ENCODE results near the gene NELFB.

The NELFB gene

DNA sequence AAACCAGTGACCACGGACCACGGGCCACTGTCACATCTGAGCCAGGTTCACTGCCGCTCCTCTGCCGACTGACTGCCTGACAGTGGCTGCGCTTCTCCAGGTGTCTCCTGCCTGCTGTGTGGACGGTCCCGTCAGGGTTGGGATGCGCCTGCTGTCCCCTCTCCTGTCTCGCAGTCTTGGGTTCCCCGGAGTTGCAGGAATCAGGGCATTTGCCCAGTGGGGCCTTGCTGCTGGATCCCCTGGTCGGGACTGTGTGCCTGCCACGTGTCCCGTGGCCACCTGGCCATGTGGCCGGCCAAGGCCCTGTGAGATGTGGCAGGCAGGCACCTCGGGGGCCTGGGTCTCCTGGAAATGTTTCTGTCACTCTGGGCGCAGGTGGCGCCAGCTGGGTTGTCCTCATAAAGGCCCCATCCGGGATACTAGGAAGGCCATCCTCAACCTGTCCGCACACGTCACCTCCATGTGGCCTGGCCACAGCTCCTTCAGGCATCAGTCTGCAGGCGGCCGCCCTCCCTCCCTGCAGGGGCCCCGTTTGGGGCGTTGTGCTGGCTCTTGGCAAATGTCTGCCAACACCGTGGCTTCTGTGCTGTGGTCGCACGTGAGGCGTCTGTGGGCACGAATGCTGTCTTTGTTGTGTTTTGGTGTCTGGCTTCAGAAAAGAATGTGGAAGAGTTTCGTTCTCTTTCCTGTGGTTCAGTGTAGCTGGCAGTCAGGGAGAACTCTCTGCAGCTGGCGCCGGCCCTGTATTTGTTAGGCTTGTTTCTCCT is 16.0 kb downstream of the NELFB start:
- no peak for DNase-seq

GRCh38 chr9:137271696-137272076 is 16.6 kb downstream of the NELFB start:
- no peak for DNase-seq

GRCh38 chr9:137272241-137273094 is 17.3 kb downstream of the NELFB start:
- DNase-seq = no peak

GRCh38 chr9:137273095-137273490 is 18.0 kb downstream of the NELFB start:
- no peak for DNase-seq

GRCh38 chr9:137273611-137274320 is 18.6 kb downstream of the NELFB start:
- DNase-seq = no peak

- DNase-seq = no peak
Observed at GRCh38 chr9:137275203-137275587, 20.1 kb downstream of the NELFB start.

DNA sequence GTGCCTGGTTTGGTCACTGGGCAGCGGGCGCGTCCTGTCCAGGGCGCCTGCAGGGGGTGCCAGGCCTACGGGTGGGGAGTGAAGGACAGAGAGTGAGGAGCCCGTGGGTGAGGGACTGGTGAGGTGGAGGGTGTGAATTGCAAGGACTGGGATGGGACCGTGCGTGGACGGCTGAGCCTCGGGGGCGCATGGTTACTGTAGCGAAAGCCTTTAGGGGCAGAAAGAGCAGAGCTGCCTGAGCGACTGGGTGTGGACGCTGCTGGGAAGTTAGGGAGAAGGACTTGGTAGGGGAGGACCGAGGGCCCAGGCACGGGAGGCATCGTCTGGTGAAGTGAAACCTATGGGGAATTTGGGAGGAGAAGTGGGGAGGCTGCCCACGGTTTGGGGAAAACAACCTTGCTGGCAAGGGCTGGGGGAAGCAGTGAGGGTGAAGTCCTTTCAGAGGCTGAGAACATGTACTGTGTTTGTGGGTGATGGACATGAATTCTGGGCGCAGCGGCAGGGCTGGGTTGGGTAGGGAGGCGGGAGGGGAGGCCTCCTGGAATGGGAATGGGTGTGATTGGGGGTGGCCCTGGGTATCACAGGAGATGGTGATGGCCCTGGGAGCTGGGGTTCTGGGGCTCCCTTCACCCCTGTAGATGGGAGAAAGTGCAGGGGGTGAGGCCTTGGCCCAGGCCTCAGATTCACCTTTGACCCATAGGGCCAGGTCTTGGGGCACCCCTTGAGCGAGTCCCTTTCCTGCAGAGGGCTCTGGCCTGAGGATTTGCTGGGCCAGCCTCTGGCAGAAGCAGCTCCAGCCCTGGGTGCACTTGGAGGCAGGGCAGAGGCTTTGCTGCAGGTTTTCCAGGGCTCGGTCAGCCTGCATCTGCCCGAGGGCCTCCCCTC is 20.7 kb downstream of the NELFB start:
- no peak for DNase-seq

GRCh38 chr9:137276473-137277328 is 21.6 kb downstream of the NELFB start:
- DNase-seq = peak; percentile 66

DNA sequence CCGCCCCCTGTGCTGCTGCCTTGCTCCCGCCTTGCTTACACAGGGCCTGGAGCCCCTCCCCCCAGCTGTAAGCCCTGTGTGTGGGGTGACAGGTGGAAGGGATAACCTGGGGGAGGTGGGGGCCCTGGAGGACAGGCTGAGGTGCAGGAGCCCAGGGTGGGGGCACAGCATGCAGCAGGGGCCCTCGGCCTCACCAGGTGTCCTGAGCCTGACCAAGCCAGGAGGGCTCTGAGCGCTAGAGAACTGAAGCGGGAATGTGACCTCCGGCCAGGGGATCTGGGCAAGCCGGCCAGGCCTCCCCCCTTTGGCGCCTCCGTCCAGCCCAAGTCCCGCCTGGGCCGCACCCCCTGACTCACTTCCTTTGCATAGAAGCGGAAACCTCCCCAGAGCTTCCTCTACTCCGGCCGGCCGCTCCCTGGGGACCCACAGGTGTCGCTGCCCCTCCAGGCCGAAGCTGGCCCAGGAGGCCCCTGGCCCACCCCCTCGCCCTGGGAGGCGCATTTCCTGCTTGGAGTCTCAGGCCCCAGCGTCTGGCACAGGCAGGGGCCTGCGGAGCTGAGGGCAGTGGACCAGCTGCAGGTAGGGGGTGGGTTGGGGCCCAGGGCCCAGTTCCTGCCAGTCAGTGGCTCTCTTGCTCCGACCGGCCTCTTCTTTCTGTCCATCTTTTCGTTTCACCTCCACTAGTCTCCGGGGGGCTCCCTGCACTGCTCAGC is 22.4 kb downstream of the NELFB start, which contains the start of gene TOR4A:
Gene TOR4A (plus strand): TSS at position 398 of the 713 bp plus-strand sequence. CDS start 964 bp downstream, outside the sequence.
- peak; percentile 69 for DNase-seq

DNA sequence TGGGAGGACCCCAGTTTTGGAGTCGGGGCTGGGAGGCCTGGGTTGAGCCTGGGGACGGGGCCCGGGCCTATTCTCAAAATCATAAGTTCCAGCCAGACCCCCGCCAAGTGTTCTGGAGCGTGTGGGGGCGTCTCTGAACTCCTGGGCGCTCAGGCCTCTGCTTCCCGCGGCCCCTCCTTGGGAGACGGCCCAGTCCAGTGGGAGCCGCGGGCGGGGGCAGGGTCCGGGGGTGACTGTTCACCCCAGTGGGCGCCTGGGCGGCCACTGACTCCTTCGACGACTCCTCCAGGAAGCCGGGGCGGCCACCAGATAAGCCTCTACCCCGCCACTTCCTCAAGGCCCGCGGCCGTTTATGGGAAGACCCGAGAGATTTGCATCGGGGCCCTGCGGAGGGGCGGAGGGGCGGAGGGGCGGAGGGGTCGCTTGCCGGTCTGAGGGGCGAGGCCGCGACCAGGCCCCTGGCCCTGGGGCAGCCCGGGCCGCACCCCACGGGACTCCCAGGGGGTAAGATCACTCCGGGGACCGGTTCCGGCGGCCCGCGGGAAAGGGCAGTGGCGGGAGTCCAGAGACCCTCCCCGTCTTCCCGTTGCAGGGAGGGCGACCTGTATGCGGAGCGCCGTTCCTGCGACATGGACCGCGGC is 23.1 kb downstream of the NELFB start:
- no peak for DNase-seq

GRCh38 chr9:137278721-137279711 is 23.9 kb downstream of the NELFB start:
- DNase-seq = no peak

DNA sequence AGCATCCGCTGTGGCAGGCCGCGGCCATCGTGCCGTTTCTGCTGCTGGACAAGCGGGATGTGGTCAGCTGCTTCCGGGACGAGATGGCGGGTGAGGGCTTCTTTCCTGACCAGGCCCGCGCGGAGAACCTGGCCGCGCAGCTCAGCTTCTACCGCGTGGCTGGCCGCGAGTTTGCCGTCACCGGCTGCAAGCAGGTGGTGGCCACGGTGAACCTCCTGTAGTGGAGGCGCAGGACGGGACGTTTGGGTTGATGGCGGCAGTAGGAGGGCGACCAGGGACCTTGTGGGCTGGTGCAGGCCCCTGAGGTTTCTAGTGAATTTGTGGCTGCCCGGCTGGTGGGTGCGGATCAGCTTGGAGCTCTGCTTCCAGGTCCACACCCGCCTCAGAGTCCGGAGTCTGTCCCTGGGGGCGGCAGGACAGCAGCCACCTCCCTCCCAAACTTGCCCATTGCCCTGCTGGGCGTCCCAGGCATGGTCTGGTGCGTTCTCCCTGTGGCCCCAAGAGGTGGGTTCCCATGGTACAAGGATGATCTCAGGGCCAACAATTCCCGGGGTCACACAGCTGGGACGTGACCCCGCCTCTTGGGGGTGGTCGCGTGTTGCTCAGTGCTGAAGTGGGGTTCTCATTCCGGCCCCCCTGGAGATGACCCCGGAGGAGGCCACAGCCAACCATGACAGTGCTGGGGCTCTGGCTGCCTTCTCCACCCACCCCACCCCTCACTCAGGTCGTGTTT is 24.8 kb downstream of the NELFB start:
- no peak for DNase-seq

- DNase-seq = peak; percentile 23
Observed at GRCh38 chr9:137280474-137281344, 25.6 kb downstream of the NELFB start.

DNA sequence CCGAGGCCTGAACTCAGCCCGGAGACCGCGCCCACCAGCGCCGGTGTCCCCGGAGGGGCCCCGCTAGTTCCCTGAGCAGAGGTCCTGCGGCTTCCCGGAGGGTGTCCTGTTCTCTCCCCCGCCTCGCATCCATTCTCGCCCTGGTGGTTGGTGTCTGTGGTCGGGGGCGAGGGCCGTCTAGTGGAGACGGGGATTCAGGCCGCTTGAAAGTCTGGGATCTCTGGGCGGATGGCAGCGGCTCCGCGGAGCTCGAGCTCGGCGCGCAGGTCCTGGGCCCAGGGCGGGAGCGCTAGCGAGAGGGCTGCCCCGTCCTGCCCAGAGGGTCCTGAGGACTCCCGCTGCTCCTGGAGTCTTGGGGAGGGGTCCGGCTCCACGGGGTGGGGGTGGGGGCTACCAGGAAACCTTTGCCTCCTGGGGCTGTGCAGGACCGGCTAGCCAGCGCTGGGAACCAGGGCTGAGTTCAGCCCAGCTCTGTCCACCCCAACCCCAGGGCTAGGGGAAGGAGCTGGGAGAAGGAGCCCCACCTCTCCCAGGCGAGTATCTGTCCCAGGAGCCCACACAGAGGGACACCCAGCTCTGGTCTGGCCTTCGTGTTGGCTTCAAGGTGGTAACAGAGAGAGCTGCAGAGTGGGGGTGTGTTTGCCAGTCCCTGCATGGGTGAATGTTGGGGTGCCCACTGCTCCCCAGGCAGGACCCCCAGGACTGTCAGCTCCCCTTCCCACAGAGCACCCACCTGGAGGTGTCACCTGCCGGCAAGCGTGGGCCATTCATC is 26.4 kb downstream of the NELFB start:
- DNase-seq = no peak

- no peak for DNase-seq
Observed at GRCh38 chr9:137286975-137287383, 31.9 kb downstream of the NELFB start.

DNA sequence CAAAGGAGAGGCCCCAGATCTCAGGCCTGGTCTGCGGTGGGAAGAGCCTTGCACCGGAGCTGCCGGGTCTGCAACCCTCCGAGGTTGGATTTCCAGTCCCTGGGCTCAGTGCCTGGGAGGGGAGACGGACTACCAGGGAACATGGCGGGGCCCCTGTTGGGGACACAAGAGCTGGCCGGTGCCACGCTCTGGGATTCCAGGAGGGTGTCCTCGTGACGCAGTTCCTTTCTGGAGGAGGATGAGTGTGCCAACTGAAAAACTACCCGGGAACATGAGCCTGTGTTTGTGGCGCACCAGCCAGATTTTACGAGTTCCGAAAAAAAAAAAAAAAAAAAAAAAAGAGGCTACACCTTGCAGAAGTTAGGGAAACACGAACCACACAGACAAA is 38.0 kb downstream of the NELFB start:
- no peak for DNase-seq
